Measurements from ENCODE around the gene TNS1.

DNA sequence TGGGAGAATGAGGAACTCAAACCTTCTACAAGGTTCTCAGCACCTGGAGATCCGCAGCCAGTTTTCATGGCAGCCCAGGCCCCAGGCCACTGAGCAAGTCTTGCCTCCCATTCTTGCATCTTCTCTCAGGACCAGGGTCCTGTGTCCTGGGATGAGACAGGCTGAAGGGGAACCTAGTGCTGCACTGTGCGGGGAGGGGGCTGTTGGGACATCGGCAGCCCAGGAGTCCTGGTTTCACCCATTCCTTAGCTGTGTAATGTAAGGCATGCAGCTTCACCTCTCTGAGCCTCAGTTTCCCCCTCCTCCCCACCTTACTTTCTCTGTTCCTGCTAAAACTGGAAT is 43.9 kb downstream of the TNS1 start:
- TF ChIP-seq EZH2phosphoT487 (IDR thresholded peaks at IDR 0.05; ENCODE audit: low read length) = no peak
- TF ChIP-seq, protein P1, sequence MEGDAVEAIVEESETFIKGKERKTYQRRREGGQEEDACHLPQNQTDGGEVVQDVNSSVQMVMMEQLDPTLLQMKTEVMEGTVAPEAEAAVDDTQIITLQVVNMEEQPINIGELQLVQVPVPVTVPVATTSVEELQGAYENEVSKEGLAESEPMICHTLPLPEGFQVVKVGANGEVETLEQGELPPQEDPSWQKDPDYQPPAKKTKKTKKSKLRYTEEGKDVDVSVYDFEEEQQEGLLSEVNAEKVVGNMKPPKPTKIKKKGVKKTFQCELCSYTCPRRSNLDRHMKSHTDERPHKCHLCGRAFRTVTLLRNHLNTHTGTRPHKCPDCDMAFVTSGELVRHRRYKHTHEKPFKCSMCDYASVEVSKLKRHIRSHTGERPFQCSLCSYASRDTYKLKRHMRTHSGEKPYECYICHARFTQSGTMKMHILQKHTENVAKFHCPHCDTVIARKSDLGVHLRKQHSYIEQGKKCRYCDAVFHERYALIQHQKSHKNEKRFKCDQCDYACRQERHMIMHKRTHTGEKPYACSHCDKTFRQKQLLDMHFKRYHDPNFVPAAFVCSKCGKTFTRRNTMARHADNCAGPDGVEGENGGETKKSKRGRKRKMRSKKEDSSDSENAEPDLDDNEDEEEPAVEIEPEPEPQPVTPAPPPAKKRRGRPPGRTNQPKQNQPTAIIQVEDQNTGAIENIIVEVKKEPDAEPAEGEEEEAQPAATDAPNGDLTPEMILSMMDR (IDR thresholded peaks at IDR 0.05; ENCODE audit: low read length) = no peak
- no peak for TF ChIP-seq EZH2 (optimal IDR thresholded peaks at IDR 0.05; ENCODE audit: low read depth, low read length)

Data from MM.1S (cell line).